ENCODE results near the gene GPR35. TPM values are rescaled to one million over a fixed set of nuclear protein-coding genes. Genes with fewer than 3 reads are reported as not detected.
A peak's percentile ranks its signal among the peaks of the same experiment; 100 is the strongest.
"Not testable (repeated sequence)": the region's sequence is repeated elsewhere in the genome, so short reads cannot be mapped to it uniquely, and the experiment has no call there.

GPR35 gene
- total RNA-seq, 1 experiment from 2014 or later = 2.7 TPM

- Histone ChIP-seq H3K27ac (ENCODE audit: low read depth, low read length, poor library complexity, severe bottlenecking) (no peak overlapping the region), H3K36me3 (ENCODE audit: insufficient read depth, low read length, poor library complexity, severe bottlenecking) (no peaks in the 10 kb centered on the region), H3K27me3 (replicated peaks; ENCODE audit: insufficient read depth, low read depth, low read length, poor library complexity) (no peaks in the 10 kb centered on the region), H3K9me3 (ENCODE audit: low read depth, low read length, poor library complexity, severe bottlenecking) (no peaks in the 10 kb centered on the region), H3K4me1 (ENCODE audit: insufficient read depth, low read length, poor library complexity, severe bottlenecking) (peaks cover 6% of the 10 kb centered on the region), H3K4me3 (ENCODE audit: low read depth, low read length, poor library complexity, severe bottlenecking) (no peak overlapping the region)
- no peak for DNase-seq (ENCODE audit: low spot score)
- intact Hi-C loops (cut with micrococcal nuclease; ENCODE audit: unreplicated experiment) = no loop called here
- no TSS peak for BruUV-seq (replicated peaks)
- ChIA-PET CTCF (no interaction called here), POLR2A (ENCODE audit: low non-redundant PET) (no interaction called here)
- TF ChIP-seq CTCF (conservative IDR thresholded peaks at IDR 0.05; ENCODE audit: low read depth, low read length) (no peak), EZH2 (IDR thresholded peaks at IDR 0.05; ENCODE audit: borderline replicate concordance, low read depth, low read length, poor library complexity, severe bottlenecking) (no peak)
Measured at GRCh38 chr2:240615396-240615795, 9.9 kb upstream of the GPR35 start.

- intact Hi-C loops (cut with micrococcal nuclease; ENCODE audit: unreplicated experiment) = no loop called here
- no peak overlapping the region for H3K4me3 ChIP-seq (ENCODE audit: low read depth, low read length, poor library complexity, severe bottlenecking)
- CTCF ChIA-PET = no interaction called here
- H3K27ac ChIP-seq (ENCODE audit: low read depth, low read length, poor library complexity, severe bottlenecking) = no peak overlapping the region
- TF ChIP-seq EZH2 (IDR thresholded peaks at IDR 0.05; ENCODE audit: borderline replicate concordance, low read depth, low read length, poor library complexity, severe bottlenecking) = no peak
- TF ChIP-seq CTCF (conservative IDR thresholded peaks at IDR 0.05; ENCODE audit: low read depth, low read length) = no peak
- peaks cover 6% of the 10 kb centered on the region for H3K4me1 ChIP-seq (ENCODE audit: insufficient read depth, low read length, poor library complexity, severe bottlenecking)
- no TSS peak for BruUV-seq (replicated peaks)
- peak; percentile 15 for DNase-seq (ENCODE audit: low spot score)
- POLR2A ChIA-PET (ENCODE audit: low non-redundant PET) = no interaction called here
- H3K36me3 ChIP-seq (ENCODE audit: insufficient read depth, low read length, poor library complexity, severe bottlenecking) = no peaks in the 10 kb centered on the region
- H3K27me3 ChIP-seq (replicated peaks; ENCODE audit: insufficient read depth, low read depth, low read length, poor library complexity) = no peaks in the 10 kb centered on the region
- no peaks in the 10 kb centered on the region for H3K9me3 ChIP-seq (ENCODE audit: low read depth, low read length, poor library complexity, severe bottlenecking)
Measured at GRCh38 chr2:240615820-240616547, 9.3 kb upstream of the GPR35 start.

- POLR2A ChIA-PET (ENCODE audit: low non-redundant PET); DNase-seq (ENCODE audit: low spot score); H3K9me3 ChIP-seq (ENCODE audit: low read depth, low read length, poor library complexity, severe bottlenecking); H3K4me3 ChIP-seq (ENCODE audit: low read depth, low read length, poor library complexity, severe bottlenecking); CTCF ChIA-PET; H3K4me1 ChIP-seq (ENCODE audit: insufficient read depth, low read length, poor library complexity, severe bottlenecking); H3K27ac ChIP-seq (ENCODE audit: low read depth, low read length, poor library complexity, severe bottlenecking); intact Hi-C loops (cut with micrococcal nuclease; ENCODE audit: unreplicated experiment); H3K27me3 ChIP-seq (replicated peaks; ENCODE audit: insufficient read depth, low read depth, low read length, poor library complexity); H3K36me3 ChIP-seq (ENCODE audit: insufficient read depth, low read length, poor library complexity, severe bottlenecking); BruUV-seq (replicated peaks): not testable (repeated sequence)
- TF ChIP-seq CTCF (conservative IDR thresholded peaks at IDR 0.05; ENCODE audit: low read depth, low read length) = peak; percentile 15; the same call in 1 of the 2 replicates
Measured at GRCh38 chr2:240616860-240617666, 8.2 kb upstream of the GPR35 start.
